ENCODE results near the gene ARL5C. TPM values are rescaled to one million over a fixed set of nuclear protein-coding genes. Genes with fewer than 3 reads are reported as not detected.

Gene ARL5C
- total RNA-seq, 1 experiment from 2014 or later, result not detected

GRCh38 chr17:39192901-39193300 lies 26.9 kb upstream of the ARL5C start:
- Histone ChIP-seq H3T11ph (ENCODE audit: low read length) (no peak overlapping the region), H4K91ac (ENCODE audit: insufficient read length, low read depth, low read length) (no peak overlapping the region), H3K56ac (ENCODE audit: insufficient read length, low read depth, low read length) (no peak overlapping the region), H2AK5ac (ENCODE audit: insufficient read length, low read length) (no peak overlapping the region), H3K27me3 (ENCODE audit: insufficient read depth, low read length) (peaks cover 4% of the 10 kb centered on the region; the same call in 1 of the 2 replicates), H3K23ac (ENCODE audit: insufficient read length, low read depth, low read length) (no peak overlapping the region), H2BK5ac (ENCODE audit: insufficient read length, low read length) (no peak overlapping the region), H3K79me2 (ENCODE audit: insufficient read depth, low read length) (peaks cover 6% of the 10 kb centered on the region; the same call in 1 of the 2 replicates), H2AFZ (ENCODE audit: low read length) (no peak overlapping the region), H3K9me3 (ENCODE audit: control insufficient read depth, low read depth, low read length) (no peaks in the 10 kb centered on the region), H3K27ac (ENCODE audit: insufficient read length, low read depth, low read length) (no peak overlapping the region), H2BK20ac (ENCODE audit: low read depth, low read length, poor library complexity, severe bottlenecking) (no peak overlapping the region), H3K4me1 (ENCODE audit: insufficient read depth, low read length) (peaks cover 4% of the 10 kb centered on the region; the same call in 1 of the 2 replicates), H4K8ac (replicated peaks; ENCODE audit: insufficient read length, low read depth, low read length) (no peak overlapping the region), H2BK12ac (ENCODE audit: insufficient read length, low read depth, low read length) (no peak overlapping the region), H3K18ac (ENCODE audit: insufficient read length, low read depth, low read length) (no peak overlapping the region), H3K4ac (ENCODE audit: low read depth, low read length) (no peak overlapping the region), H4K20me1 (ENCODE audit: control insufficient read depth, insufficient read depth, insufficient read length) (peaks cover 4% of the 10 kb centered on the region), H3K4me2 (ENCODE audit: insufficient read depth, insufficient read length, low read length) (no peak overlapping the region), H3K23me2 (ENCODE audit: insufficient read length, low read depth, low read length, poor library complexity, severe bottlenecking) (peaks cover 7% of the 10 kb centered on the region), H3K79me1 (ENCODE audit: insufficient read depth, low read depth, low read length, poor library complexity, severe bottlenecking) (peaks cover 4% of the 10 kb centered on the region), H3K14ac (ENCODE audit: insufficient read depth, low read length) (no peak overlapping the region), H4K5ac (ENCODE audit: insufficient read length, low read depth, low read length) (no peak overlapping the region), H3K9ac (ENCODE audit: extremely low read depth, insufficient read length, low read length) (no peak overlapping the region), H2BK120ac (ENCODE audit: low read depth, low read length, poor library complexity, severe bottlenecking) (no peak overlapping the region), H2BK15ac (ENCODE audit: low read depth, low read length) (no peak overlapping the region)
- H3K4me1 Mint-ChIP-seq, result peaks cover 15 to 28% of the 10 kb centered on the region in 2 experiments
- H3K27me3 Mint-ChIP-seq (ENCODE audit: low read depth), result no peaks in the 10 kb centered on the region
- no peak for DNase-seq
- no CpG with 5 or more reads among the region's 16 CpGs for WGBS (ENCODE audit: extremely low coverage, insufficient read length, low lambda C conversion rate)
- TF ChIP-seq CTCF (conservative IDR thresholded peaks at IDR 0.05), result no peak
- peak overlapping the region in 1 of 3 experiments; percentile 3; a peak in 1 of 7 replicates for H3K27ac Mint-ChIP-seq
- H3K36me3 Mint-ChIP-seq (ENCODE audit: insufficient read depth in 1 of 3, low read depth in 3 of 3), result peaks cover 13 to 38% (median 32%) of the 10 kb centered on the region in 3 experiments; a peak in 6 of 7 replicates
- no peak overlapping the region for H3K4me3 Mint-ChIP-seq
- no peaks in the 10 kb centered on the region for H3K9me3 Mint-ChIP-seq
